ENCODE results near the gene CLMN. TPM values are rescaled to one million over a fixed set of nuclear protein-coding genes. Genes with fewer than 3 reads are reported as not detected.

Gene CLMN
- total and polyA plus RNA-seq, 2 of the 4 experiments (the other 2 are of a cell fraction) = 0.10 to 0.18 TPM

DNA sequence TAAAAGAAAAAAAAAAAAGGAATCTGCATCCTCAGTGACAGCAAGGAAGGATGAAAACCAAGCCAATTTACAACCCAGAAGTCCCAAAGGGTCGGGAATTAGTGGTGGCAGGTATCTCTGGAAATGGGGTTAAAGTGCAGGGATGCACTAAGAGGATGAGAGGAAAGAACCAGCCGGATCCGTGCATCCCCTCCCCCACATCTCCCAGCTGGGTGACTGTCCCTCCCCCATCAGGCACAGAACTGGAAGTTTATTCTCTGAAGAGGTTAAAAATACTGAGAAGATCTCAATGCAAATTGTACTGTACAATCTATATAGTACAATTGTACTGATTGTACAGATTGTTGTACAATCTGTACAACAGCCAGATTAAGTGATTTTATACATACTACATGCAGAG is 15.4 kb downstream of the CLMN start:
- no CpG with 5 or more reads among the region's 3 CpGs for WGBS, 2 experiments (ENCODE audit: extremely low coverage in 2 of 2, insufficient read length in 1 of 2)
- H3K56ac ChIP-seq (ENCODE audit: extremely low read depth, insufficient read depth, low read length) = no peak overlapping the region
- no peaks in the 10 kb centered on the region; the same call in 1 of the 2 replicates for H3K9me3 ChIP-seq (ENCODE audit: control insufficient read depth, insufficient read depth, low read length)
- ChIA-PET CTCF (no interaction called here), POLR2A (ENCODE audit: unreplicated experiment) (no interaction called here)
- no peak overlapping the region for H3K27ac ChIP-seq (ENCODE audit: insufficient read depth, low read length)
- H3K23ac ChIP-seq (ENCODE audit: low read depth, low read length) = no peak overlapping the region
- no peak overlapping the region for H3K4me2 ChIP-seq (ENCODE audit: low read depth, low read length)
- H4K8ac ChIP-seq (ENCODE audit: low read depth in 2 of 2, low read length in 2 of 2) = no peak overlapping the region
- ATAC-seq (ENCODE audit: low read depth) = no peak
- peaks cover 9% of the 10 kb centered on the region; the same call in 1 of the 2 replicates for H3K27me3 ChIP-seq (ENCODE audit: control insufficient read depth, insufficient read depth, low read length)
- no peak overlapping the region for H2BK15ac ChIP-seq (ENCODE audit: low read depth, low read length)
- no peaks in the 10 kb centered on the region for H4K20me1 ChIP-seq (ENCODE audit: insufficient read depth, low read length)
- no peak overlapping the region for H3K9ac ChIP-seq (ENCODE audit: low read depth, low read length)
- dilution Hi-C loops (cut with HindIII; ENCODE audit: low sequenced_read_pairs, unreplicated experiment) (no loop called here), intact Hi-C loops (cut with micrococcal nuclease) (no loop called here), in situ Hi-C loops (cut with MboI; ENCODE audit: low sequenced_read_pairs) (no loop called here)
- no peak for DNase-seq
- H2BK20ac ChIP-seq (ENCODE audit: low read depth, low read length) = no peak overlapping the region
- H3K14ac ChIP-seq (replicated peaks; ENCODE audit: low read depth, low read length) = no peak overlapping the region
- no peak overlapping the region for H4K5ac ChIP-seq (ENCODE audit: low read depth, low read length)
- no peak overlapping the region for H4K91ac ChIP-seq (ENCODE audit: insufficient read depth, low read depth, low read length)
- H3K18ac ChIP-seq (ENCODE audit: low read depth, low read length) = no peak overlapping the region
- H3K9me1 ChIP-seq (ENCODE audit: insufficient read depth, low read length) = no peaks in the 10 kb centered on the region
- H3K4me1 ChIP-seq (ENCODE audit: control insufficient read depth, insufficient read depth, low read length) = peaks cover 2% of the 10 kb centered on the region; the same call in 1 of the 2 replicates
- H2AK9ac ChIP-seq (replicated peaks; ENCODE audit: low read depth, low read length, poor library complexity) = no peak overlapping the region
- no peak overlapping the region for H2BK120ac ChIP-seq (ENCODE audit: low read depth, low read length)
- no peaks in the 10 kb centered on the region for H3K36me3 ChIP-seq (ENCODE audit: control insufficient read depth, insufficient read depth, low read length)
- TF ChIP-seq RFX5 (IDR thresholded peaks at IDR 0.05; ENCODE audit: low read depth, low read length) (no peak), MXI1 (IDR thresholded peaks at IDR 0.05; ENCODE audit: borderline replicate concordance, low read depth, low read length) (no peak), RCOR1 (IDR thresholded peaks at IDR 0.05; ENCODE audit: insufficient replicate concordance, low read length) (no peak), MAFK (IDR thresholded peaks at IDR 0.05; ENCODE audit: low read depth, low read length) (no peak), RAD21 (IDR thresholded peaks at IDR 0.05; ENCODE audit: low read length) (no peak), BHLHE40 (IDR thresholded peaks at IDR 0.05; ENCODE audit: low read depth, low read length) (no peak)
- no TSS peak for BruUV-seq (replicated peaks)
- H3K79me1 ChIP-seq (ENCODE audit: low read depth in 1 of 2, low read length in 2 of 2) = no peaks in the 10 kb centered on the region
- H2BK5ac ChIP-seq (ENCODE audit: low read depth, low read length, poor library complexity, severe bottlenecking) = no peak overlapping the region
- no peak overlapping the region for H2AK5ac ChIP-seq (ENCODE audit: low read depth, low read length)
- H3K4me3 ChIP-seq (ENCODE audit: insufficient read depth, low read depth, low read length) = no peak overlapping the region
- H3K4ac ChIP-seq (ENCODE audit: low read depth, low read length) = no peak overlapping the region
- H2AFZ ChIP-seq (replicated peaks; ENCODE audit: low read length, poor library complexity) = no peak overlapping the region

Data from IMR-90 (cell line).